IMR-90 (cell line): ENCODE results near the gene AFDN. TPM values are rescaled to one million over a fixed set of nuclear protein-coding genes. Genes with fewer than 3 reads are reported as not detected.

Experiments used
- ATAC-seq: fragments of 200-7000 bp; cut with Tn5 transposase; 2 replicates; pipeline ENCODE4 v1.9.1; 2020; ENCODE audit warnings: low read depth, mild to moderate bottlenecking, moderate library complexity
- BruUV-seq: library from RNA; stranded (reverse); fragments of 400-500 nt; replicated peaks from 2 replicates; lab custom pipeline; 2021; lab: Mats Ljungman, UMichigan
- CTCF ChIA-PET: fragments of 300-600 bp; formaldehyde crosslinking; extraction: SDS; loops from one replicate; lab custom pipeline; 2021; ENCODE audit warnings: antibody characterized with exemption; lab: Yijun Ruan, JAX
- POLR2A ChIA-PET: fragments of 300-600 bp; sonication (Branson Sonifier 250); formaldehyde crosslinking; loops from one replicate; lab custom pipeline; 2022; ENCODE audit warnings: antibody characterized with exemption; ENCODE audit not compliant: unreplicated experiment; lab: Charles Lee
- DNase-seq: peaks from one replicate; pipeline ENCODE4 v3.0.0; 2013
- H2AFZ ChIP-seq: replicated peaks from 2 replicates; pipeline ENCODE3; 2013; ENCODE audit warnings: low read length, mild to moderate bottlenecking; ENCODE audit not compliant: poor library complexity
- H2AK5ac ChIP-seq: 2 replicates; pipeline ENCODE4 v1.6.1; 2013; ENCODE audit warnings: low read depth, low read length, inconsistent platforms
- H2AK9ac ChIP-seq: replicated peaks from 2 replicates; pipeline ENCODE3; 2013; ENCODE audit warnings: mild to moderate bottlenecking, low read depth, low read length, moderate library complexity; ENCODE audit not compliant: poor library complexity
- H2BK120ac ChIP-seq: 2 replicates; pipeline ENCODE4 v1.6.1; 2013; ENCODE audit warnings: low read depth, low read length, inconsistent platforms
- H2BK15ac ChIP-seq: 3 replicates; pipeline ENCODE4 v1.6.1; 2013; ENCODE audit warnings: low read depth, low read length, inconsistent platforms
- H2BK20ac ChIP-seq: 2 replicates; pipeline ENCODE4 v1.6.1; 2013; ENCODE audit warnings: low read depth, mild to moderate bottlenecking, inconsistent platforms, low read length, moderate library complexity
- H2BK5ac ChIP-seq: 2 replicates; pipeline ENCODE4 v1.6.1; 2013; ENCODE audit warnings: mild to moderate bottlenecking, low read depth, low read length, inconsistent platforms; ENCODE audit not compliant: poor library complexity, severe bottlenecking
- H3K14ac ChIP-seq: replicated peaks from 2 replicates; pipeline ENCODE4 v1.6.1; 2013; ENCODE audit warnings: low read depth, low read length, inconsistent platforms
- H3K18ac ChIP-seq: 2 replicates; pipeline ENCODE4 v1.6.1; 2013; ENCODE audit warnings: low read depth, low read length, control low read depth
- H3K23ac ChIP-seq: 2 replicates; pipeline ENCODE4 v1.6.1; 2013; ENCODE audit warnings: low read depth, low read length, inconsistent platforms
- H3K27ac ChIP-seq: 2 replicates; pipeline ENCODE4 v1.5.1; 2013; ENCODE audit warnings: mild to moderate bottlenecking, control low read depth, low read length; ENCODE audit not compliant: insufficient read depth
- H3K27me3 ChIP-seq: 2 replicates; pipeline ENCODE4 v1.6.1; 2013; ENCODE audit warnings: low read length; ENCODE audit not compliant: control insufficient read depth, insufficient read depth
- H3K36me3 ChIP-seq: 2 replicates; pipeline ENCODE4 v1.6.1; 2013; ENCODE audit warnings: low read length, mixed read lengths; ENCODE audit not compliant: control insufficient read depth, insufficient read depth
- H3K4ac ChIP-seq: 2 replicates; pipeline ENCODE4 v1.6.1; 2013; ENCODE audit warnings: low read depth, low read length, inconsistent platforms
- H3K4me1 ChIP-seq: 2 replicates; pipeline ENCODE4 v1.6.1; 2013; ENCODE audit warnings: low read length, mixed read lengths; ENCODE audit not compliant: control insufficient read depth, insufficient read depth
- H3K4me2 ChIP-seq: 2 replicates; pipeline ENCODE4 v1.6.1; 2013; ENCODE audit warnings: low read depth, mild to moderate bottlenecking, control low read depth, low read length, moderate library complexity
- H3K4me3 ChIP-seq: 2 replicates; pipeline ENCODE4 v1.5.1; 2013; ENCODE audit warnings: low read depth, mild to moderate bottlenecking, control low read depth, low read length, moderate library complexity; ENCODE audit not compliant: insufficient read depth
- H3K56ac ChIP-seq: 2 replicates; pipeline ENCODE4 v1.6.1; 2013; ENCODE audit warnings: low read length, inconsistent platforms; ENCODE audit not compliant: insufficient read depth; ENCODE audit errors: extremely low read depth
- H3K79me1 ChIP-seq, 2 experiments: 2 replicates each; pipeline ENCODE4 v1.6.1; 2013; ENCODE audit warnings: low read length in 2 of 2, inconsistent platforms in 1 of 2, low read depth in 1 of 2
- H3K9ac ChIP-seq: 2 replicates; pipeline ENCODE4 v1.6.1; 2013; ENCODE audit warnings: low read depth, low read length, control low read depth
- H3K9me1 ChIP-seq: 2 replicates; pipeline ENCODE4 v1.6.1; 2013; ENCODE audit warnings: low read length, inconsistent platforms; ENCODE audit not compliant: insufficient read depth
- H3K9me3 ChIP-seq: 2 replicates; pipeline ENCODE4 v1.6.1; 2013; ENCODE audit warnings: low read length; ENCODE audit not compliant: control insufficient read depth, insufficient read depth
- H4K20me1 ChIP-seq: 2 replicates; pipeline ENCODE4 v1.6.1; 2013; ENCODE audit warnings: low read length, inconsistent platforms; ENCODE audit not compliant: insufficient read depth
- H4K5ac ChIP-seq: 2 replicates; pipeline ENCODE4 v1.6.1; 2013; ENCODE audit warnings: mild to moderate bottlenecking, low read depth, low read length, control low read depth
- H4K8ac ChIP-seq, 2 experiments: 2 replicates each; pipeline ENCODE4 v1.6.1; 2013; ENCODE audit warnings: low read depth in 2 of 2, low read length in 2 of 2, control low read depth in 1 of 2, inconsistent platforms in 1 of 2
- H4K91ac ChIP-seq: 2 replicates; pipeline ENCODE4 v1.6.1; 2013; ENCODE audit warnings: low read depth, low read length, inconsistent platforms; ENCODE audit not compliant: insufficient read depth
- BHLHE40 ChIP-seq: fragments of 150-350 bp; IDR thresholded peaks from 2 replicates; pipeline ENCODE4 v1.6.1; 2016; ENCODE audit warnings: mild to moderate bottlenecking, low read depth, low read length
- CEBPB ChIP-seq: IDR thresholded peaks from 2 replicates; pipeline ENCODE4 v1.6.1; 2012; ENCODE audit warnings: low read depth, low read length, improper control_type of control experiment
- CHD1 ChIP-seq: IDR thresholded peaks from 2 replicates; pipeline ENCODE4 v1.6.1; 2012; ENCODE audit warnings: low read depth, low read length, improper control_type of control experiment
- CTCF ChIP-seq: conservative IDR thresholded peaks from 2 replicates; pipeline ENCODE4 v1.5.1; 2012; ENCODE audit warnings: mild to moderate bottlenecking, low read depth, low read length, improper control_type of control experiment
- FOS ChIP-seq: fragments of 150-350 bp; IDR thresholded peaks from 2 replicates; pipeline ENCODE4 v1.6.1; 2016; ENCODE audit warnings: low read depth, low read length
- MAFK ChIP-seq: IDR thresholded peaks from 2 replicates; pipeline ENCODE4 v1.6.1; 2012; ENCODE audit warnings: low read depth, low read length, improper control_type of control experiment
- MAZ ChIP-seq: IDR thresholded peaks from 2 replicates; pipeline ENCODE4 v1.6.1; 2012; ENCODE audit warnings: low read depth, mild to moderate bottlenecking, low read length, improper control_type of control experiment, moderate library complexity, borderline replicate concordance
- MXI1 ChIP-seq: IDR thresholded peaks from 2 replicates; pipeline ENCODE4 v1.6.1; 2012; ENCODE audit warnings: low read depth, mild to moderate bottlenecking, low read length, moderate library complexity, borderline replicate concordance
- NFE2L2 ChIP-seq: fragments of 150-350 bp; IDR thresholded peaks from 2 replicates; pipeline ENCODE4 v1.6.1; 2016; ENCODE audit warnings: low read depth, mild to moderate bottlenecking, low read length
- POLR2A ChIP-seq: IDR thresholded peaks from 2 replicates; pipeline ENCODE4 v1.6.1; 2012; ENCODE audit warnings: mild to moderate bottlenecking, low read depth, low read length
- RAD21 ChIP-seq: IDR thresholded peaks from 2 replicates; pipeline ENCODE4 v1.6.1; 2012; ENCODE audit warnings: low read length, improper control_type of control experiment
- RCOR1 ChIP-seq: IDR thresholded peaks from 2 replicates; pipeline ENCODE4 v1.6.1; 2012; ENCODE audit warnings: mild to moderate bottlenecking, low read length, improper control_type of control experiment; ENCODE audit not compliant: insufficient replicate concordance
- RFX5 ChIP-seq: IDR thresholded peaks from 2 replicates; pipeline ENCODE4 v1.8.0; 2012; ENCODE audit warnings: low read depth, mild to moderate bottlenecking, low read length, moderate library complexity
- SMC3 ChIP-seq: fragments of 150-350 bp; IDR thresholded peaks from 2 replicates; pipeline ENCODE4 v1.6.1; 2016; ENCODE audit warnings: low read depth, mild to moderate bottlenecking, antibody characterized with exemption, low read length, moderate library complexity
- USF2 ChIP-seq: fragments of 150-350 bp; IDR thresholded peaks from 2 replicates; pipeline ENCODE4 v1.6.1; 2017; ENCODE audit warnings: mild to moderate bottlenecking, antibody characterized with exemption, low read length, low read depth
- WGBS, 2 experiments: methylation state at CpG; one replicate each; pipeline versions ENCODE4 v1.1.5 to v1.1.7; 2013; ENCODE audit warnings: missing lambda C conversion rate in 2 of 2; ENCODE audit not compliant: insufficient read length in 1 of 2; ENCODE audit errors: extremely low coverage in 2 of 2; 5-methylcytosine and 5-hydroxymethylcytosine counted together
- dilution Hi-C: fragments of 300-500 bp; cut with HindIII; formaldehyde crosslinking; loops from one replicate; pipeline ENCODE4 v1.14.3; 2018; ENCODE audit warnings: low sequenced_read_pairs; ENCODE audit not compliant: unreplicated experiment
- in situ Hi-C: fragments of 300-500 bp; cut with MboI; formaldehyde crosslinking; loops from 3 replicates; pipeline ENCODE4 v1.14.3; 2019; ENCODE audit warnings: low sequenced_read_pairs, inconsistent platforms, mixed read lengths
- intact Hi-C: fragments of 100-400 bp; cut with micrococcal nuclease; formaldehyde crosslinking; loops from 2 replicates; pipeline ENCODE4 v1.10.0; 2022
- polyA plus RNA-seq, 3 experiments: library from polyadenylated mRNA; depleted of rRNA; stranded (reverse); fragments of >200 nt; gene quantifications; 2 replicates each; pipeline ENCODE4 v1.2.3, GENCODE V29; 2012; ENCODE audit warnings: low replicate concordance in 1 of 3
- total RNA-seq: library from RNA; depleted of rRNA; stranded (reverse); fragments of >200 nt; gene quantifications from 2 replicates; pipeline ENCODE4 v1.2.3, GENCODE V29; 2012
- TF ChIP-seq, protein P1 (sequence below): fragments of 150-350 bp; IDR thresholded peaks from 2 replicates; pipeline ENCODE4 v1.6.1; 2016; ENCODE audit warnings: low read depth, mild to moderate bottlenecking, low read length, moderate library complexity, borderline replicate concordance

AFDN gene
- total and polyA plus RNA-seq, 2 of the 4 experiments (the other 2 are of a cell fraction) = 11.6 to 20.8 TPM

DNA sequence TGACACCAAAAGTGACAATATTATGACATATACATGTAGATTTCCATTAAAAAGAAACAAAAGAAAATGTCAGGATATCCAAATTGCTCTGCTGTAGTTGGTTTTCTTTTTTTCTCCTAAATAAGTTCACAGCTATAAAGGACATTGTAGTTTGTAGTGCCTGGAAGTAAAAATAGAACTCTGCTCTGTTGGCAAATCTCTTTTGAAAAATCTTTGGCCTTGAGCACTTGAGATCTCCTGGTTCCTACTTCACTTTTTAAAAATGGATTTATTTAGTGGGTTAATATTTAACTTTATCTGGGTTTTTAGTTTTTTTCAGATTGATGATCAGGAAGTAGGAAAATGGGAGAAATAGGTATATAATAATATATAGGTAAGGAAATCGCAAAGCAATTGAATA lies 52.9 kb downstream of the AFDN start:
- no peak overlapping the region for H3K4me3 ChIP-seq
- no peaks in the 10 kb centered on the region for H3K4me1 ChIP-seq
- in situ Hi-C loops = loop anchor here (25.0 kb wide), 1 partner anchor 667 kb away; no protein-coding TSS in a partner anchor
- no peak overlapping the region for H2AK5ac ChIP-seq
- no peak overlapping the region for H4K8ac ChIP-seq
- DNase-seq = no peak
- WGBS, 2 experiments = no CpG with 5 or more reads among the region's 1 CpG
- H2AK9ac ChIP-seq = no peak overlapping the region
- no peak overlapping the region for H3K4me2 ChIP-seq
- H3K23ac ChIP-seq = no peak overlapping the region
- H3K27ac ChIP-seq = no peak overlapping the region
- POLR2A ChIA-PET = no interaction called here
- H4K91ac ChIP-seq = no peak overlapping the region
- H3K14ac ChIP-seq = no peak overlapping the region
- H3K9ac ChIP-seq = no peak overlapping the region
- no peak overlapping the region for H2BK15ac ChIP-seq
- no peaks in the 10 kb centered on the region for H4K20me1 ChIP-seq
- H2BK20ac ChIP-seq = no peak overlapping the region
- CTCF ChIA-PET = interaction anchor here (0.6 kb wide), 1 partner anchor 118 kb away, joined by 6 read pairs; the partner anchor contains the start of gene KIF25
- no peak overlapping the region for H3K4ac ChIP-seq
- H2BK5ac ChIP-seq = no peak overlapping the region
- peaks cover 4% of the 10 kb centered on the region; the same call in 1 of the 2 replicates for H3K36me3 ChIP-seq
- H2BK120ac ChIP-seq = no peak overlapping the region
- no peak overlapping the region for H3K18ac ChIP-seq
- no peak for ATAC-seq
- dilution Hi-C loops = no loop called here
- BruUV-seq = no TSS peak
- H4K5ac ChIP-seq = no peak overlapping the region
- H3K79me1 ChIP-seq = no peaks in the 10 kb centered on the region
- intact Hi-C loops = no loop called here
- no peaks in the 10 kb centered on the region for H3K9me3 ChIP-seq
- TF ChIP-seq NFE2L2 (no peak), MAZ (no peak), RAD21 (no peak), RCOR1 (no peak), MAFK (no peak), RFX5 (no peak), FOS (no peak), CTCF (no peak), SMC3 (no peak), BHLHE40 (no peak), MXI1 (no peak), CHD1 (no peak), POLR2A (no peak), USF2 (no peak), CEBPB (no peak)
- TF ChIP-seq, protein P1, sequence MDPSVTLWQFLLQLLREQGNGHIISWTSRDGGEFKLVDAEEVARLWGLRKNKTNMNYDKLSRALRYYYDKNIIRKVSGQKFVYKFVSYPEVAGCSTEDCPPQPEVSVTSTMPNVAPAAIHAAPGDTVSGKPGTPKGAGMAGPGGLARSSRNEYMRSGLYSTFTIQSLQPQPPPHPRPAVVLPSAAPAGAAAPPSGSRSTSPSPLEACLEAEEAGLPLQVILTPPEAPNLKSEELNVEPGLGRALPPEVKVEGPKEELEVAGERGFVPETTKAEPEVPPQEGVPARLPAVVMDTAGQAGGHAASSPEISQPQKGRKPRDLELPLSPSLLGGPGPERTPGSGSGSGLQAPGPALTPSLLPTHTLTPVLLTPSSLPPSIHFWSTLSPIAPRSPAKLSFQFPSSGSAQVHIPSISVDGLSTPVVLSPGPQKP = no peak
- no peak overlapping the region for H3K56ac ChIP-seq
- H3K27me3 ChIP-seq = no peaks in the 10 kb centered on the region
- no peak overlapping the region for H2AFZ ChIP-seq
- no peaks in the 10 kb centered on the region; the same call in 1 of the 2 replicates for H3K9me1 ChIP-seq
